GM12873 (cell line): ENCODE results near the gene GATAD2A.

Experiments
- CTCF ChIP-seq: IDR thresholded peaks from 2 replicates; pipeline ENCODE4 v1.5.1; 2012; ENCODE audit warnings: low read depth, mild to moderate bottlenecking, moderate library complexity, low read length, control low read depth; ENCODE audit not compliant: insufficient read depth; ENCODE audit errors: missing control alignments

GATAD2A gene

GRCh38 chr19:19458110-19458816, 52.8 kb downstream of the GATAD2A start:
- peak; percentile 14 for TF ChIP-seq CTCF

GRCh38 chr19:19459073-19459472, 53.6 kb downstream of the GATAD2A start:
- TF ChIP-seq CTCF, result no peak

- no peak for TF ChIP-seq CTCF
Observed at GRCh38 chr19:19459707-19460251, 54.3 kb downstream of the GATAD2A start.

GRCh38 chr19:19460258-19460731, 54.8 kb downstream of the GATAD2A start:
- TF ChIP-seq CTCF, result no peak

GRCh38 chr19:19460761-19461265, 55.3 kb downstream of the GATAD2A start:
- TF ChIP-seq CTCF, result no peak

GRCh38 chr19:19461306-19461670, 55.8 kb downstream of the GATAD2A start:
- TF ChIP-seq CTCF, result no peak

GRCh38 chr19:19461671-19462622, 56.5 kb downstream of the GATAD2A start:
- TF ChIP-seq CTCF, result no peak
